GM18909 (cell line): Measurements from ENCODE around the gene NFIL3.
"Not testable (repeated sequence)": the region's sequence is repeated elsewhere in the genome, so short reads cannot be mapped to it uniquely, and the experiment has no call there.

ENCODE experiments used
- ATAC-seq: cut with Tn5 transposase; IDR thresholded peaks from one replicate; pipeline ENCODE4 v1.9.1; 2021; ENCODE audit warnings: mild to moderate bottlenecking; ENCODE audit not compliant: unreplicated experiment, poor library complexity

Gene NFIL3

DNA sequence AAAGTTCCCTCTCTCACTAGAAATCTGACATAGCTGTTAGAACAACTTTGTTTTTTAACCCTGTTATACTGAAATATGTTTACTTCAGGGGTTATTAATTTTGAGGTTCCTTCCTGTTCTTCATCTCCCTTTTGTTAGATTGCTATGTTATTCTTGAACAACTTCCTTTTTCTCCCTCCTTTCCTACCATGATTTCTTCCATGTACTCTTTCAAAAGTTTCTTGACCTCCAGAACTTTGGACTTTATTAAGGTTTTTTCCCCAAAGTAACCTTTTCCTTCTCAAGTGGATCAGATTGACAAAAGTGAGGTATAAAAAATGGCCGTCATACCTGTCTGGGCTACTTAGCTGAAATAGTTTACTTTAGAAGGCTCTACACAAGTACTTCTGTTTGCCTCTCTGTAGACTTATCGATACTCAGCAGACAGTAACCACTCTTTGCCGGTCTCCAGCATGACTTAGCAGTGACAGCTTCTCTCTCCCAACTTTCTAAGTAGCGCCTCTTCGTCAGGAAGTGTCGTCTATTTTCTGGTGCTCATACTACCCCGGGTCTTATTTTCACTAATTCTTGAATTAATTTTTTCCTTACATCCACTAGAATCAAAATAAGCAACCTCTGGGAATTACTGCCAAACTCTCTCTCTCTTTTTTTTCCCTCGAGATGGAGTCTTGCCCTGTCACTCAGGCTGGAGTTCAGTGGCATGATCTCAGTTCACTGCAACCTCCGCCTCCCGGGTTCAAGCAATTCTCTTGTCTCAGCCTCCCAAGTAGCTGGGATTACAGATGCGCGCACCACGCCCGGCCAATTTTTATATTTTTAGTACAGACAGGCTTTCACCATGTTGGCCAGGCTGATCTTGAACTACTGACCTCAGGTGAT is 19.7 kb downstream of the NFIL3 start:
- no peak for ATAC-seq

DNA sequence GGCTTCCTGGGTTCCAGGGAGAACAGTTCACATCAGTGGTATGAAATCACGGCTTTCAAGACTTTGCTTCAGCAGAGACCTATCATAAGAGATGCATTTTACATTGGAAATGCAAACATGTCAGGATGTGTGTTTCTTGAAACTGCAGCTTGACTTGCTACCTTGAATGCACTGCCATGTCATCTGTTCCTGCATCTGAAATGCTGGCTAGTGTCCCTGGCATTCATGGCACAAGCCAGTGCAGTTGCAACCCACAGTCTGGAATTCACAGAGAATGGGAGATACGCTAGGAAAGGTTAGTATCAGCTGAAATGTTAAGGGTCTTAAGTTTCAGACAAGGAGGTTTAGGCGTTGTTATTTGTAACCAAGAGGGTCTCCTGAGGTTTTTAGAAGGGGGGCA is 24.7 kb downstream of the NFIL3 start:
- ATAC-seq, result no peak

DNA sequence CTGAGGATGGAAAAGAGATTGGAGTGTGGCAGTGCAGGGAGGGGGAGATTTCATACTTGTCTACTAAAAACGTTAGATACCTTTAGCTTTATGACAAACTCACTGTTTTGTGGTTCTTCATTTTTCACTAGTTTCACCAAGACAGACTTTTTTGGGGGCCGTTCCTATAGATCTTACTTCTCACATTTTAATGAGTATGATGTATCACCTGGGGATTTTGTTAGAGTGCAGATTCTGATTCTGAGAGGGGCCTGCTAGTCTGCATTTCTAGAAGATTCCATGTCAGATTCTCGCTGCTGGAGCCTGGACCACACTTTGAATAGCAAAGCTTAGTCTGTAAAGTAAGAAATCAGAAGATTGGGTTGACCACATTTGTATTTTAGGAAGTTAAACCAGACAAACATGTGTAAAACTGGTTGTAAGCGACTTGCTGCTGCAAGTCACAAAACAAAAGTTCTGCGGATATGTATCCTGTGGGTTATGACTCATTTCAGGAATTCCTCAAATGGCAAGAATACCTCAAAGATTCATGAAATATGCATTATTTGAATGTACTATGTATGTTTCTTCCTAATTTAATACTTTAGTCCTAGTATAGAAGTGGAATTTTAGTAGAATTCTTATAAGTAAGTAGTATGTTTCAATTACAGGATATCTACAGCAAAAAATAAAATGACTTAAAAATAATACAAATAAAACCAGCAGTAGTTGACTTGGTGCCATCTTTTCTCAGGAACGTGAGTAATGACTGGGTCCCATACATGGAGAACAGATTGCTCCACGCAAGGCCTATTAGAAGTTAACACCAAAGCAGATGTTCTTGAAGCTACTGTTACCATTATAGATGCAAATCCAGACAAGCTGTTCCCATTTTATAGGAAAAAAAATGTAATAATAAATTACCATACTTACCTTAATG is 27.8 kb downstream of the NFIL3 start:
- ATAC-seq, result no peak

DNA sequence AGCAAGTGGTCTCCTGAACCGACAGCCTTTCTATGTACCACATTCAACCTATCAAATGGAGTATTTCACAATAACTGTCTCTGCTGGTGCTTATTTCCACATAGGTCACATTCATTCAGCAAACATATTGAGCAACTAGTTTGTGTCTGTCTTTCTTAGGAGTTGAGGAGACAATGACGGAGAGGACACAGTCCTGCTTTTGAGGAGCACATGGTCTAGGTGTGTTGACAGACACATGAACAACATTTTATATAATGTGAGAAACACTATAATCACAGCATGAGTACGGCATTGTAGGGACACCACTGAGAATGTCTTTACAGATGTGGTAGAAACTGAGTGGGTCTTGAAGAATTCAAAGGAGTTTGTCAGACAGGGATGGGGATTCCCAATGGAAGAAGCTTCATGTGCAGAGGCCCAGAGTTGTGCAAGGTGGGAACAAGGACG is 28.5 kb downstream of the NFIL3 start:
- no peak for ATAC-seq

DNA sequence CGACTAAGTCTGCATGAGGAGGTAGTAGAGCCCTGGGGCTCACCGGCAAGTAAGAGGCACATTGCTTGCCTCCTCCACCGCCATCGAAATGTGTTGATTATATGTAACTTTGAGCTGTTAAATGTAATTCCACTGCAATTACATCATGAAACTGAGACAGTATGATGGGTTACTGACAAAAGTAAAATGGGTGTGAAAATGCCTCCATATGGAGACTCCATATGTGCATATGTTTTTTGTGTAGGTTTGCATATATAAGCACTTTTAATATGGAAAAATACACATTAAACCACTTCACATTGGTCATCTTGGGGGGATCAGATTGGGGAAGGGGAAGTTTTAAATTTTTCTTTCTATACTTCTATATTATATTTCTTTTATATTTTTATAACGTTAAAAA is 29.8 kb downstream of the NFIL3 start:
- no peak for ATAC-seq

DNA sequence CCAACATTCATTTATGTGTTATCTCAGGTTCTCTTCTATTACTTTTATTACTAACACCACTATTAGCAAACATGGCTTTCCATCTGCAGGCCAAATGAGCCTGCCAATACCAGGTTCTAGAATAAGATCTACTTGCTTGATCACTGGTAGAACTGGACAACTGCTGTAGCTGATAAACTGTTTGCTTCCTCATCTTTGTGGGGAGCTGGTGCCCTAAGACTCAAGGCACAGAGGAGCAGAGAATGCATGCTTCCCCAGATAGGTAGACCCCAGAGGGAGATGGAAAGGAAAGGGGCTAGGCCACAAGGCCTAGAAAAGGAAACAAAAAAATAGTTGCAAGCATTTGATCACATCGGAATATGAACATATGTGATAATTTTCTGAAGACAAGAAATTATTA is 31.2 kb downstream of the NFIL3 start:
- no peak for ATAC-seq

DNA sequence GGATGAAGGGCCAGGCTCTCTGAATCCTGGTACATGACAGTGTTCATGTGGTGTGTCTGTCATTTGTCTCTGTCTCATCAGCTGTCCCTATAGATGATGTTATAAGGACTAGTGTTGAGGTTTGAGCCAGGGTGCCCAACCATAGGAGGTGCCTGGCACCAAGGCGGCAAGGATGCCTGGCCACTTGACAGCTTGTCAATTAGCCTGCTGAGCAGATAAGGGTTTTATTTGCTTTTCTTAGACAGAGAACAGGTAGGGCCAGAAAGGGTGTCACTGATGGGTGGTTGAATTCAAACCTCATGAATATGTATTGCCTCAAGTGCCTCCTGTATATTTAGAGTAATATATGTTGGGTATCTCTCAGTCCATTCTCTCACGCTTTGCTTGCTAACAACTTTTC is 31.8 kb downstream of the NFIL3 start:
- no peak for ATAC-seq

DNA sequence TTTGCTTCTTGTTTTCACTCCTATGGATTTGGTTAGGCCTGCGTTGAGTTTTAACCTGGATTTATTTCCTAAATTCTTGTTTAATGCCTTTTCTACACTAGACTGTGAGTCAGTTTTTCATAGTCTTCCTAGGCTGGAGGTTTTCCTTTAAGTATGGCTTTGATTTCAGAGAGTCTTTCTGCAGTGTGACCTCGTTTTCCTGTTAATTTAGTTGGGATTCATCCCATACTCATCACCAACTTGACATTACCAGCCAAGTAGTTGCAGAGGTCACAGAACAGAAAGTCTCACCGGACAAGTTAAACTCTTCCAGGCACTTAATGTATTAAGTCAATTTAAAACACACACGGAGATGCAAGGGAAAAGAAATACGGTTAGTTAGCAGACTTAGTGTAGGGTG is 32.2 kb downstream of the NFIL3 start:
- no peak for ATAC-seq

DNA sequence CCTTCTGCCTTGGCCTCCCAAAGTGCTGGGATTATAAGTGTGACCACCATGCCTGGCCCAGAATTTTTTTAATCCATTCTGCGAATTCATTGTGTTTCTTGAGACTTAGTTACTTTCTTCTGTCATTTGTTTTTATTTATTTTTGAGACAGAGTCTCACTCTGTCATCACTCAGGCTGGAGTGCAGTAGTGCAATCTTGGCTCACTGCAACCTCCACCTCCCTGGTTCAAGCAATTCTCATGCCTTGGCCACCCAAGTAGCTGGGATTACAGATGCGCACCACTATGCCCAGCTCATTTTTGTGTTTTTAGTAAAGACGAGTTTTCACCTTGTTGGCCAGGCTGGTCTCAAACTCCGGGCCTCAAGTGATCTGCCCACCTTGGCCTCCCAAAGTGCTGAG is 33.9 kb downstream of the NFIL3 start:
- not testable (repeated sequence) for ATAC-seq

DNA sequence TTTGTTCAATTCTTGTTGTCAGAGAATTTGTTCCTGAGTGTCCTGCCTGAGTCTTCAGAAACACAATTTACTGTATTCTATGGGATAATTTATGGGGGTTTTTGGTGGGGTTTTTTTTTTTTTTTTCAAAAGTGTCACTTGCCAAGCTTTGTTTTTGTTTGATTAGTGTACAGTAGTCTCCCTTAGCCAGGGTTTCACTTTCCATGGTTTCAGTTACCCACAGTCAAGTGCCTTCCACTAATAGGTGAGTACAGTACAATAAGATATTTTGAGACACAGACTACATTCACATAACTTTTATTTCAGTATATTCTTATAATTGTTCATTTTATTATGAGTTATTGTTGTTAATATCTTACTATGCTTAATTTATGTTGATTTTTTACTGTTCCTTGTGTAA is 36.9 kb downstream of the NFIL3 start:
- ATAC-seq, result no peak

DNA sequence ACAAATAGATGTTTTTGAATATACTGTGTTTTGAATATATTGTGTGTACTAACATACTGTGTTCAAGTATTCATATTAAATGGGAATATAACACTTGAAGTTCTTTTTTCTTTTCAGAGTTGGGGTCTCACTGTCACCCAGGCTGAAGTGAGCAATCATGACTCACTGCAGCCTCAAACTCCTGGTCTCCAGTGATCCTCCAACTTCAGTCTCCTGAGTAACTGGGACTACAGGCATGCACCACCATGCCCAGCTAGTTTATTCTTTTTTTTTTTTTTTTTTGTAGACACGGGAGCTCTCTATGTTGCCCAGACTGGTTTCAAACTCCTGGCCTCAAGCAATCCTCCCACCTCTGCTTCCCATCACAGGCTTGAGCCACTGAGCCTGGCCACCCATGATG is 38.7 kb downstream of the NFIL3 start:
- no peak for ATAC-seq

DNA sequence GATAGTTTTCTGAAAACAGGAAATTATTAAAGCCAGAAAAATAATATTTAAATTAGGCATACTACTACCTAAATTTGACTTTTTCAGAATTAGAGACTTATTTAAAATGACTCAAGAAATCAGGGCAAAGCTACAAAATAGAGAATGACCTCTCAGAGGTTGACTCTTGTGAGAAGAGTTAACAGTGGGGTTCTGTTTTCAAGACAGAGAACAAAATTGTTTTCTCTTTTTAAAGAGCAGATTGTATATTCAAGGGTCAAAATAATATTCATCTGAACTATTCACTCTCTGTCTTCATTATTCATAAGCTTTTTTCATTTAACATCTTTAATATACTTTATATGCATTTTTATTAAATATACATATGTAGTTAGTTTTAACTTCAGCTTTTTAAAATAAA is 40.1 kb downstream of the NFIL3 start:
- ATAC-seq, result no peak

DNA sequence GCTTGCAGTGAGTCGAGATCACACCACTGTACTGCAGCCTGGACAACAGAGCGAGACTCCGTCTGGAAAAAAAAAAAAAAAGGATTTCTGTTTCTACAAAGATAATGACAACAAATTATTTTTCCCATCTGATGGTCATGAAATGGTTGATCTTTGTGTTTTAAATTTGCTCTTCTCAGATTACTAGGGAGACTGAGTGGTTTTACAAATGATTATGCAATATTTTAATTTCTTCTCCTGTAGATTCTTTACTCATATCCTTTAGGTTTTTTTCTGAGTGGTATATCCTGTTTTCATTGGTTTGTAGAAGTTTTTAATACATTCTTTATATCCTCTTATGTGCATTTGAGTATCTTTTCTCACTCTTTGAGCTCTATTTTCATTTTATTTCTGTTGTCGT is 41.3 kb downstream of the NFIL3 start:
- no peak for ATAC-seq

DNA sequence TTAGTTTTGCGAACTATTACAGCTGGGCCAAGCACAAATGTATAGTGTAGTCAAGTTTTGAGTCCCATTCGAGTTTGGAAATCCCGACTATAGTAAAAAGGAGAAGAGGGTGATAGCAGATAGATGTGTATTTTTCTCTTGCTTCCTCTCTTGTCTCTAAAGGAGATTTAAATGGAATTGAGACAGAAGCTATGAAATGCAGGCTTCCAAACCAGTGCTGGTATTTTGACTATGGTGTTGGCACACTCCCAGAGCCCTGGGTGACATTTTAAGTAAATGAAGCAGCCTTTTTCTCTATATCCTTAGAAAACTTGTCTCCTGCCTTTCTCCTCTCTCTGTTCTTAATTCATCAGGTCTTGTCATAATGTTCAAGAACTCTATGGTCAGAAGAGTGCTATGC is 44.2 kb downstream of the NFIL3 start:
- ATAC-seq, result no peak

DNA sequence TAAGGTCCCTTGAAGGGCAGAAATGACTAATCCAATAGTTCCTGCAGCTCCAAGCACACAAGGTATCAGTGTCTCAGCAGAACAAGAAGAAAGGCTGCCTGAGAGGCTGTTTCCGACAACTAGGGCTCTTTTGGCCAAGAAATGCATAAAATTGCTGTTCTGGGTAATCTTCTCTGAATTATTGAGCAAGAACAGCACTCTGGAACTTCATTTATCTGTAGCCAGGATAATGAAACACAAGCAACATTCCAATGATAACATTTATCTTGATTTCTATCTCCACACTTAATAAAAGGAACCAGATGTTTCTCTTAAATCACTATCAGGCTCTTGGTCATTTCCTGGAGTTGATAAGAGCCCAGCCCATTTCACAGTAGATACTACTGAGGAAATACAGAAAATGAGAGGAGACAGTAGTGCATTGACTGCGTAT is 44.9 kb downstream of the NFIL3 start:
- no peak for ATAC-seq

DNA sequence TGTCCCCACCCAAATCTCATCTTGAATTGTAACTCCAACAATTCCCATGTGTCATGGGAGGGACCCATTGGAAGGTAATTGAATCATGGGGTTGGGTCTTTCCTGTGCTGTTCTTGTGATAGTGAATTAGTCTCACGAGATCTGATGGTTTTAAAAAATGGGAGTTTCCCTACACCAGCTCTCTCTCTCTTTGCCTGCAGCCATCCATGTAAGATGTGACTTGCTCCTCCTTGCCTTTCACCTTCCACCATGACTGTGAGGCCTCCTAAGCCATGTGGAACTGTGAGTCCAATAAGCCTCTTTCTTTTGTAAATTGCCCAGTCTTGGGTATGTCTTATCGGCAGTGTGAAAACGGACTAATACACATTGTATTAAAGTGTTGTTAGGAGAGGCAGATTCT is 45.6 kb downstream of the NFIL3 start:
- not testable (repeated sequence) for ATAC-seq

DNA sequence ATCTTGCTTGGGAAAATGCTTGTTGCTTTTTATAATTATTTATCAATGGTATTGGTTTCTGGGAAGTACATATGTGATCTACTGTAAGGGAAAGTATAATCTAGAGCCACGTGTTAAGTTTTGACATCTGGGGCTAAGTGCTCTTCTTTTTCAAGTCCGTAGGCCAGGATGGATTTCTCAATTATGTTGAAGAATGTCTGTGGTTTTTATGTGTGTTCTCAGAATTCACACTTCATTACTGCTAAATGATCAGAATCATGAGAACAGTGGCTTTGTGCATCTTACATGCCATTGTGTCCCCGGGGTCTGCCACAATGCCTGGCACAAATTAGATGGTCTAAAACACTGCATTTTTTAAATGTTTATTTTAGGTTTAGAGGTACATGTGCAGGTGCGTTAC is 47.4 kb downstream of the NFIL3 start:
- ATAC-seq, result no peak

DNA sequence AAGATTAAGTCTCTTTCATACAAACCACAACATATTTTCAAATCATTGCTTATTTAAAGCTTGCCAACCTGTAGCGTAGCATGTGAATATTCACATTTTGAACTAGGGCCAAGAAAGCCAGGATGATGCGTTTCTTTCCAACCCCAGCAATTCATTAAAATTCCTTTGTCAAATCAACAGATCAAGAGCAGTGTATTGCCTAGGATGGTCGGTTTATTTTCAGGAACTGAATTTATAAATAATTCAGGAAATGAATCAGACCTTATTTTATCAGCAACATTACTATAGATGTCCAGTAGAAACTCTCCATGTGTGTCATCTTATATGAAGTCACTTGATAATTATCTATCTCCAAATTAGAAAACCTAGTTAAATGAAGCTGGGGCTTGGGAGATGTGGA is 48.7 kb downstream of the NFIL3 start:
- ATAC-seq, result no peak

DNA sequence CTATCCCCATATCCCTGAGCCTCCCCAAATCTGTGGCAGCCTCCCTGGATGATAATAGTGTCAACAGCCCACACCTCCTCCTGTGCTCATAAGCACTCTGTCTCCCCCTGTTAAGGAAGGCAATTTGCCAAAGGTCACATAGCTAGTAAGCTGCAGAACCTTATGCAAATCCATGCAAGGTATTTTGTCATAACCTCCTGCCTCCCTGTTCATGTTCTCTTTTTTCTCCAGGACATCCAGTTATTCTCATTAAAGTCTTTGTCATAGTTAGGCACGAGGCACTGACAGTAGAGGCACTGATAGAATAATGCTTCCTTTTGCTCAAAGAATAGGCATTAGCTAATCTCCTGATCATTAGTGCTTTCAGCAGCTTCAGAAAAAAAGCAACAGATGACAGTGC is 51.7 kb downstream of the NFIL3 start:
- ATAC-seq, result no peak

DNA sequence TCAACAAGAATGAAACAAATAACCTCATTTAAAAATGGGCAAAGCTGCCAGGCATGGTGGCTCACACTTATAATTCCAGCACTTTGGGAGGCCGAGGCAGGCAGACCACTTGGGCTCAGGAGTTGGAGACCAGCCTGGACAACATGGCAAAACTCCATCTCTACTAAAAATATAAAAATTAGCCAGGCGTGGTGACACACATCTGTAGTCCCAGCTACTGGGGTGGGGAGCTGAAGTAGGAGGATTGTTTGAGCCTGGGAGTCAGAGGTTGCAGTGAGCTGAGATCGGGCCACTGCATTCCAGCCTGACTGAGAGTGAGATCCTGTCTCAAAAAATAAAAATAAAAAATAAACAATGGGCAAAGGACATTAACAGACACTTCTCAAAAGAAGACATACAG is 53.6 kb downstream of the NFIL3 start:
- ATAC-seq, result not testable (repeated sequence)

DNA sequence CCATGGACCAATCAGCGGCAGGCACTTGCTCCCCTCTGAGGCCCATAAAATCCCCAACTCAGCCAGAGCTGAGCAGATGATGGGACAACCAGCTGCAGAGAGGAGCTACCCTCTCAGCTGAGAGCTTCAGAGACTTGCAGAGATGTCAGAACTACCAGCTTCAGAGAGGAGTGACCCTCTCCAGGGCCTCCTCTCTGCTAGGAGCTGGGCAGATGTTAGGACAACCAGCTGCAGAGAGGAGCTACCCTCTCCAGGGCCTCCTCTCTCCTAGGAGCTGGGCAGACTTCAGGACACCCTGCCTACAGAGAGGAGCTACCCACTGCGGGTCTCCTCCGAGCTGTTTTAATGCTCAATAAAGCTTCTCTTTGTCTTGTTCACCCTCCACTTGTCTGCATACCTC is 58.9 kb downstream of the NFIL3 start:
- no peak for ATAC-seq
